ENCODE results near the gene RAD23A. TPM values are rescaled to one million over a fixed set of nuclear protein-coding genes. Genes with fewer than 3 reads are reported as not detected.

RAD23A gene
- total RNA-seq, 6 experiments from 2014 or later = 108 to 140 (median 129) TPM

DNA sequence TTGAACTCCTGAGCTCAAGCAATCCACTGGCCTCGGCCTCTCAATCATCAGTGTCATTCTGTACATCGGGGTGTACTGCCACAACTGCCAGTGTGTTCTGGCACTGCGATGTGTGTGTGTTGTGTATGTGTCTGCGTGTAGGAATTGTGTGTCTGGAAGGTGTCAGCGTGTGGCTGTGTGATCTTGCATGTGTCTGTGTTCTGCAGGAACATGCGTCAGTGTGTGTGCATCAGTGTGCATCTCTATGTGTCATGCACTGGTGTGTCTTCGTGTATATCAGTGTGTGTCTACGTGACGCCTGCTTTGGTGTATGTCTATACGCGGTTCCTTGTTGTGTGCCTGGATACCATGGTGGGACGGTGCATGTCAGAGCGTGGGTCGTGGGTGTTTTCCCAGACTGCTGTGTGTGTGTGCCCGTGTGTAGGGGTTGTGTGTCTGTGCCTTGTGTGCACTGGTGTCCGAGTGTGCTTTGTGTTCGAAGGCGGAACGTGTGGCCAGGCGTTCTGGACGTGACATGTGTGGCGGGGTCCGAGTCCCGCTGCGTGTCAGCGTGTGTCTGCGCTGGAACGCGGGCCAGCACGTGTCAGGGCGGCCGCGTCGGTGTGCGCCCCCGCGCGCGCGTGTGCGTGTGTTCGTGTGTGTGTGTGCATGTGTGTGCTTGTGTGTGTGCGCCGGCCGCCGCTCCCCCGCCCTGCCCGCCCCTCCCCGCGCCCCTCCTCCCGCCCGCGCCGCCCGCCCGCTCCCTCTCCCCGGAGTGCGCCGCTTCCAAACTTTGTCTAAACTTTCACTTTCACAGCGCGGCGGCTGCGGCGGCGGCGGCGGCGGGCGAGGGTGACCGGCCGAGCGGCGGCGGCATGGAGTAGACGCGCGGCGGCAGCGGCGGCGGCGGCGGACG lies 49.3 kb downstream of the RAD23A start, which contains the start of gene NFIX:
TSS of gene NFIX (plus strand) at position 775 of the 895 bp plus-strand sequence. CDS start 363 bp downstream, outside the sequence.
- Mint-ChIP-seq H3K4me3 (peak within 1 kb of the TSS; percentile 94), H3K27me3 (ENCODE audit: insufficient read depth) (peaks cover 2% of the 10 kb centered on the region; the same call in 1 of the 2 replicates), H3K36me3 (ENCODE audit: low read depth) (peaks cover 17% of the 10 kb centered on the region), H3K9me3 (no peaks in the 10 kb centered on the region), H3K27ac (peak within 1 kb of the TSS; percentile 87), H3K4me1 (ENCODE audit: low read depth) (peaks cover 14% of the 10 kb centered on the region)
- TF ChIP-seq, protein P1, sequence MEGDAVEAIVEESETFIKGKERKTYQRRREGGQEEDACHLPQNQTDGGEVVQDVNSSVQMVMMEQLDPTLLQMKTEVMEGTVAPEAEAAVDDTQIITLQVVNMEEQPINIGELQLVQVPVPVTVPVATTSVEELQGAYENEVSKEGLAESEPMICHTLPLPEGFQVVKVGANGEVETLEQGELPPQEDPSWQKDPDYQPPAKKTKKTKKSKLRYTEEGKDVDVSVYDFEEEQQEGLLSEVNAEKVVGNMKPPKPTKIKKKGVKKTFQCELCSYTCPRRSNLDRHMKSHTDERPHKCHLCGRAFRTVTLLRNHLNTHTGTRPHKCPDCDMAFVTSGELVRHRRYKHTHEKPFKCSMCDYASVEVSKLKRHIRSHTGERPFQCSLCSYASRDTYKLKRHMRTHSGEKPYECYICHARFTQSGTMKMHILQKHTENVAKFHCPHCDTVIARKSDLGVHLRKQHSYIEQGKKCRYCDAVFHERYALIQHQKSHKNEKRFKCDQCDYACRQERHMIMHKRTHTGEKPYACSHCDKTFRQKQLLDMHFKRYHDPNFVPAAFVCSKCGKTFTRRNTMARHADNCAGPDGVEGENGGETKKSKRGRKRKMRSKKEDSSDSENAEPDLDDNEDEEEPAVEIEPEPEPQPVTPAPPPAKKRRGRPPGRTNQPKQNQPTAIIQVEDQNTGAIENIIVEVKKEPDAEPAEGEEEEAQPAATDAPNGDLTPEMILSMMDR (IDR thresholded peaks at IDR 0.05) = no peak
- DNase-seq = peak; percentile 41

DNA sequence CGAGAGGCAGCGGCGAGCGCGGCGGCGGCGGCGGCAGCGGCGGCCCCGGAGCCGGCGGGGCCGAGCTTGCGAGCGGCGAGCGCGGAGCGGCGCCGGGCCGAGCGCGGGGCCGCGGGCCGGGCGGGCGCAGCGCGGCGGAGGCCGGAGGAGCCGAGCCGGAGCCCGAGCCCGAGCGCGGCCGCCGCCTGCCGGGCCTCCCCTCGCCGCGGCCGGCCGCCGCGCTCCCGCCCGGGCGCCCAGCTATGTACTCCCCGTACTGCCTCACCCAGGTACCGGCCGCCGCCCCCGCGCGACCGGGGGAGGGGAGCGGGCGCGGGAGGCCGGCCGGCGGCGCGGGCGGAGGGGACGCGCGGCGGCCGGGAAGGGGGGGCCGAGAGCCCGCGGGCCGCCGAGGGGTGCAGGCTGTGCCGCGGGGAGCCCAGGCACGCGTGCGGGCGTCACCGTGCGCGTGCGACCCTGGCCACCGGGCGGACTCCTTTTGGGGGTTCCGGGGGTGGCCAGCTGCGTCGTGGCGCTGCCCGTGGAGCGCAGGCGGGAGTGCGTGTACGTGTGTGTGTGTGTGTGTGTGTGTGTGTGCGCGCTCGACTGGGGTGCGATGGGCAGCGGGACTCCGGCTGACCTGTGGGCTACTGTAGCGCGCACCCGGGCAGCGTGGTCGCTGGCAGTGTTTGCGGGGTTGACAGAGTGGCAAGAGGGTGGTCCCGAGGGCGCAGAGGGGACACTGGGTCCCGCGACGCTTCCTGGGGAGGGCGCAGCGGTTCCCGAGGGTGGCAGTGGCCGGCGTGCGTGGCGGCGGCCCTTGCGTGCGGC lies 50.1 kb downstream of the RAD23A start:
- TF ChIP-seq, protein P1 (IDR thresholded peaks at IDR 0.05) = no peak
- H3K27ac Mint-ChIP-seq = peak overlapping the region; percentile 87
- H3K4me3 Mint-ChIP-seq = peak overlapping the region; percentile 94
- peaks cover 14% of the 10 kb centered on the region for H3K4me1 Mint-ChIP-seq (ENCODE audit: low read depth)
- H3K36me3 Mint-ChIP-seq (ENCODE audit: low read depth) = peaks cover 17% of the 10 kb centered on the region
- peaks cover 2% of the 10 kb centered on the region; the same call in 1 of the 2 replicates for H3K27me3 Mint-ChIP-seq (ENCODE audit: insufficient read depth)
- DNase-seq = peak; percentile 48
- no peaks in the 10 kb centered on the region for H3K9me3 Mint-ChIP-seq

DNA sequence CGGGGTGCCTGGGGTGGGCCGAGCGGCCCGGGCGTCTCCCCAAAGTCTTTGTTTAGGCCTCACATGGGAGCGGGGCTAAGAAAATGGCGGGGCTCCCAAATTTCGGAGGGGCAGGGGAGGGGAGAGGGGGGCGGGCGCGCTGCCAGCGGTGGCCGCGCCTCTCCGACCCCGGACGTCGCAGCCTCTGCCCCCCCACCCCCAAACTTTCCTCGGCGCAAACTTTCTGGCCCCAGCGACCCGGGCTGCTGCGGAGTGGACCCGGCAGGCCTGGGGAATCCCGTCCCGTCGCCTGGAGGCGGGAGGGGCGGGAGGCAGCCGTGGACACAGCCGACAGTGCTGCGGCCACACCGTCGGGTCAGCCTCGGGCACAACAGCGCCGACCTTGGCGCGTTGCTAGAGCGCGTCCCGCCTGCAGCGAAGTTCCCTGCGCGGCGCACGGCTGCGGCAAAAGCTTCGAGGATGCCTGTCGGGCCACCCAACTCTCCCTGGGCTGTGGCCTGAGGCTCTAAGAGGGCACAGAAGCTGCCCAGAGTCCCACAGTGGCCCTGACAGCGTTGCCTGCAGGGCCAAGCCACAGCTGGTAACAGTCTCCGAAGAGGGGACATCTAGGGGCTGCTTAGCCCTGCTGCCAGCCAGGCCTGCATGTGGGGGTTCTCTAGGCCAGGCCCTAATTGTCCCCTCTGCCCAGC lies 50.9 kb downstream of the RAD23A start:
- TF ChIP-seq, protein P1 (IDR thresholded peaks at IDR 0.05) = peak; percentile 25; the same call in 1 of the 2 replicates
- no peaks in the 10 kb centered on the region for H3K9me3 Mint-ChIP-seq
- peak; percentile 23 for DNase-seq
- H3K27me3 Mint-ChIP-seq (ENCODE audit: insufficient read depth) = peaks cover 2% of the 10 kb centered on the region; the same call in 1 of the 2 replicates
- peaks cover 17% of the 10 kb centered on the region for H3K36me3 Mint-ChIP-seq (ENCODE audit: low read depth)
- peak overlapping the region; percentile 94 for H3K4me3 Mint-ChIP-seq
- peaks cover 14% of the 10 kb centered on the region for H3K4me1 Mint-ChIP-seq (ENCODE audit: low read depth)
- H3K27ac Mint-ChIP-seq = no peak overlapping the region; the same call in 1 of the 2 replicates

DNA sequence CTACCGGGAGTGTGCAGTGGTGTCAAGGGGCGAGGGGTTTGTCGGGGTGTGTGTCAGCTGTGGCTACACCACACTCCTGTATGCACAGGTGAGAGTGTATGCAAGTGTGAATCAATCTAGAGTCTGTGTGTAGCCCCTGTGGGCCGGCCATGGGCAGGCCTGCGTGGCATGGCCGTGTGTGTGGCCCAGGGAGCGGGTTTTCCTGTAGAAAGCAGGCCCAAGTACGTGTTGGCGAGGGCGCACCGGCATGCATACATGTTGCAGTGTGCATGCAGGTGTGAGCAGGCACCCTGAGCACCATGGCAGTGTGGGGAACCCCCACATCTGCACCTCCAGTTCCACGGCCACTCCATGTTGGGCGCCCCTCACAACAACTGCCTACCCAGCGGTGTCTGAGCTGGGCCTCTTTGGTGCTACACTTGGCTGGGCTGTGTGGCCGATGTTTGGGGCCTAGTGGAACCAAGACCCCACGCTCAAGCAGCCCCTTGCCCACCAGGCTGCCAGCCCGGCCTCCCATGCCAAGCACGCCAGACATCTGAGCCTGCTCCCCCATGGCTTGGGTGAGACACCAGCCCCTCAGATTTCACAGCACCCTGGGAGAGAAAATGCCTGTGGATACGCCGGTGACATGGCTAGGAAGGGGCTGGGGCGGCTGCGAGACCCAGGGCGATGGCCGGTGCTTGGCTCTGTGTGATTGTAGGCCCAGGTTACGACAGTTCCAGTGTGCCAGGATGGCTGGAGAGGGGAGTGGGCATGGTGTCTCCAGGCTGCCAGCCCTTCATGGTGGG lies 51.7 kb downstream of the RAD23A start:
- Mint-ChIP-seq H3K4me3 (peak overlapping the region; percentile 74), H3K4me1 (ENCODE audit: low read depth) (peaks cover 14% of the 10 kb centered on the region), H3K36me3 (ENCODE audit: low read depth) (peaks cover 17% of the 10 kb centered on the region), H3K27me3 (ENCODE audit: insufficient read depth) (peaks cover 2% of the 10 kb centered on the region; the same call in 1 of the 2 replicates), H3K27ac (no peak overlapping the region), H3K9me3 (no peaks in the 10 kb centered on the region)
- TF ChIP-seq, protein P1 (IDR thresholded peaks at IDR 0.05) = no peak
- no peak for DNase-seq

Measured in HFFc6 (cell line).